ENCODE measurements around the gene FBN2.
"Not testable (repeated sequence)": the region's sequence is repeated elsewhere in the genome, so short reads cannot be mapped to it uniquely, and the experiment has no call there.

The FBN2 gene

DNA sequence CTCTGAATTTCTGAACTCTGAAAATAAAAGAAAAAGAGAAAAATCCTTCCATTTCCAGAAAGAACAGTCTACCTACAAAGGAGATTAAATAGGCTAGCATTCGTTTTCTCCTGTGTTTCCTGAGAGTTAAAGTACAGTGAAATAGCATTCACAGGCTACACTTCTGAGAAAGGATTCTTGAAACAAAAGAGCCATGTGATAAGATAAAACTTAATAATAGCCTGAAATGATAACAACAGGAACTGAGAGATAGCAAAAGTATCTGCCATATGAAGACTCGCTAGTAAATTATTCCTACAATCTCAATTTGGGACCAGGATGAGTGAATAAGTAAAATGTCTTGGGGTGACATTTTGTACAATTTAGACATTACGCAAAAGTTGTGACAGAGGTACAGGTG, 62.4 kb downstream of the FBN2 start:
- DNase-seq: no peak

DNA sequence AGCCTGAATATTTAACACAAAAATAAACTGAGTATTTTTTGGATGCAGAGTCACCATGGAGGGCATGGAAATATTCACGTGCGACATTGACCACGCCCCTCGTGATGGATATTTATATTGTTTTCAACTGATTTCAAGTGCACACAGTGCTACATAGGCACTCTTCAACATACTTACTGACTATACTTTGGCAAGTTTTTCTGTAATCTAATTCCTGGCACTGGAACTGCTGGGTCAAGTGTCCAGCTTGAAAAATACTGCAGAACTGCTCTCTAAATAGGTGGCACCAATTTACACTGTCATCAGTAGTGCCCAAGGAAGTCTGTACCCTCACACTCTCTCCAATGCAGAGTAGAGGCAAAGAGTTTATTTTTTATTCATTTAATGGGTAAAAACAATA, 65.1 kb downstream of the FBN2 start:
- no peak for DNase-seq

DNA sequence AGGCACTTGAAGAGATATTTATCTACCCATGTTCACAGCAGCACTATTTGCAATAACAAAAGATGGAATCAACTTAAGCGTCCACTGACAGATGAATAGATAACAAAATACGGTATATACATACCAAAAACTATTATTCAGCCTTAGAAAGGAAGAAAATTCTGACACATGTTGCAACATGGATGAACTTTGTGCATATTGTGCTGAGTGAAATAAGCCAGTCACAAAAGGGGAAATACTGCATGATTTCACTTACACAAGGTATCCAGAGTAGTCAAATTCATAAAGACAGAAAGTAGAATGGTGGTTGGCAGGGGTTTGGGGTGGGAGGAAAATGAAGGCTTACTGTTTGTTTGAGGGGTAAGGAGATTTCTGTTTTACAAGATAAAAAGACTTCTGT, 66.0 kb downstream of the FBN2 start:
- no peak for DNase-seq

DNA sequence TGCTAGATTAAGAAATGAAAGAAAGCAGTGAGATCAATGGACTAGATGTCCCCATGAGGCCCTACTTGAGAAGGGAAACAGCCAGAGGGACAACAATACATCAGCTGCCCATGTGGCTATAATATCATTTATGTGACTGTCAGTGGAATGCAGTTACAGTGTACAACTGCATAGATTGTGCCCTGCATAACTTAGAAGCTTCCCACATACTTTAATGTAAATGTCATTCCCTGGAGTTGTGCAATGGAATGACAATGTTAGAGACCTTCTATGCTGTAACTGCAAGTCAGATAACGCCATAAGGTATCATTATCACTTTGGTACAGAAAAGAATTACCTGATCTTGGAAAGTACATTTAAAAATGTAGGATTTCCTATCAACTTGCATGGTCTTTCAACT, 67.4 kb downstream of the FBN2 start:
- DNase-seq: no peak

DNA sequence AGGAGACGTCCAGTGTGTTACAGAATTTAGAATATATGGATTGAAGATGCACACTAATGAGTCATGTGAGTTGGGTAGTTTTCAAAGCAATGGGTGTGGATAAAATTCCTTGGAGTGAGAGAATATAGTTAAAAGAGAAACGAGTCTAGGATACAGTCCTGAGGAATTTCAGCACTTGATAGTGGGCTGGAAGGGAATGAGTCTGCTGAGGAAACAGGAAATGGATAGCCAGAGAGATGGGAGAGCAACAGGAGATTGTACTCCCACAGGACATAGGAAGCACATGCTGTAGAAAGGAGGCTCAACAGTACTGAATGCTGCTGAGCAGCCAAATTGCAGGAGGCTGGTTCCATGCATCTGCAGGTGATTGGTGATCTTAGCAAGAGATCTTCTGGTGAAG, 68.1 kb downstream of the FBN2 start:
- DNase-seq: no peak

DNA sequence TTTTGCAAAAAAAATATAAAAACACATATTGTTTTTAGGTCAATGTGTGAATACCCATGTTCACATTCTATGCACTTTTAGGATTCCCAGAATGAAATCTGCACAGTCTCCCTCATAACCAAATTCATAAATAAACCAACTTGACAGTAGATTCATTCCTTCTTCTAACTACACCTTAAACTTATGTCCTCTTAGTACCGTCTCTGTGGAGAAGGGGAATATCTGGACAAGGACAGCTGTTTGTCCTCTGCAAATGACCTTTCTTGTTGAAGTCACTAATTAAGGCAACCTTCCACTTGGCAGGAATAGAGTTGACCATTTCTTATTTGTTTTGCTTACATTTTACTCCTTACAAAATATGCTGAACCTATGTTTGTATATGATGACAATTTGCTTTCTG, 71.1 kb downstream of the FBN2 start:
- DNase-seq: no peak

DNA sequence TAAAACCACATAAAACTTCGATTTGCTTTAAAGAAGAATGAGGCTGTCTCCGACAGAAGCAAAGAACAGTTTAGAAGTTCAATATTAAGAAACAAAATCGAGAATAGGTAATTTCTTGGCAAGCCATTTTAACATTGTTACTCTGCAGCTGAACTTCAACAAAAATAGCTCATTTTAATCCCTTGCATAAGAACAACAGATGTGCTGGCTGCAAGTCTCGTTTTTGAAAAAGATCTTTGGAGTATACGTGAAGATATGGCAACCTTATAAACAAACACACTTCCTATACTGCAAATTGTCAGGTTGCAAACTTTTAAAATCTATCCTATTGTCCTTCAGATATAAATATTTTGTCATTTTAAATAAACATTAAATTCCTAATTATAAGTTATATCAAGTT, 71.5 kb downstream of the FBN2 start:
- DNase-seq: no peak

DNA sequence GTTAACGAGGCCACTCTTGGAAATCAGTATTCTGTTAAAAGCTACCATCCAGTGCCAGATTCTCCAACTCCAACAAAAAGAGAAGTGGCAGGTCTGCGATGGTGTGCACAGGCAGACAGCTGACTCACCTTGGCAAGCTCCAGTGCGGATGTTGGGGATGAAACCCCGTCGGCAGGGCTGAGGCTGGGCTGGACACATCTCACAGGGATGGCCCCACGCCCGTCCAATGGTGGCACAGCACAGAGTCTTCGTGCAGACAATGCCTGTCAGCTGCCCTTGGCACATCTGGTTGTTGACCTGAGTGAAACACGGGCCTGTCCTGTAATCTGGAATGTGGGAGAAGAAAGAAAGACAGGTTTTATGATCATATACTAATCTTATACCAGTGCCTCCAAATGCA, 73.4 kb downstream of the FBN2 start:
- DNase-seq: no peak

DNA sequence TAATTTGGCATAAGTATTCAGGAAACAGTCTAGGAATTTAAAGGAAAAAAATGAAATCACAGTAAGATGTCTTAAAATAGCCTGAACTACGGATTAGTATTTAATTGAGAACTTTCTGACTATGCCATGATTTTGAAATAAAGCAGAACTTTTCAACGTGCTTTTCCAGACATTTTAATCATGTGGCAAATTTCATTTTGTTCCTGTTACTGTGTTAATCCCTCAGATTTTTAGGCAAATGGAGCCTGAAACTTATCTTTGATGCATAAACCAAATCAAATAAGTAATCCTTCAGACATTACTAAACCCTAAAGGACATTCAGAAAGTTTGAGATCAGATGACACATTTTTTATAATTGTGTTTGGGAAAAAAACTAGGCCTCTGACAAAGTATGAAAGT, 75.7 kb downstream of the FBN2 start:
- no peak for DNase-seq

DNA sequence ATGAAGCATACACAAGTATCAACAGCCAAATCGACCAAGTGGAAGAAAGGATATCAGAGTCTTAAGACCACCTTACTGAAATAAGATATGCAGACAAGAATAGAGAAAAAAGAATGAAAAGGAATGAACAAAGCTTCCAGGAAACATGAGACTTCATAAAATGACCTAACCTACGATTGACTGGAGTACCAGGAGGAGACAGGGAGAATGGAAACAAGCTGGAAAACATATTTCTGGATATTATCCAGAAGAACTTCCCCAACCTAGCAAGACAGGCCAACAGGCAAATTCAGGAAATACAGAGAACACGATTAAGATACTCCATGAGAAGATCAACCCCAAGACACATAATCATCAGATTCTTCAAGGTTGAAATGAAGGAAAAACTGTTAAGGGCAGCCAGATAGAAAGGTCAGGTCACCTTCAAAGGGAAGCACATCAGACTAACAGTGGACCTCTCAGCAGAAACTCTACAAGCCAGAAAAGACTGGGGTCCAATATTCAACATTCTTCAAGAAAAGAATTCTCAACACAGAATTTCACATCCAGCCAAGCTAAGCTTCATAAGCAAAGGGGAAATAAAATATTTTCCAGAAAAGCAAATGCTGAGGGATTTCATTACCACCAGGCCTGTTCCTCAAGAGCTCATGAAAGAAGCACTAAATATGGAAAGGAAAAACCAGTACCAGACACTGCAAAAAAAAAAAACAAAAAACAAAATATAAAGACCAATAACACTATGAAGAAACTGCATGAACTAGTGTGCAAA, 80.7 kb downstream of the FBN2 start:
- not testable (repeated sequence) for DNase-seq

DNA sequence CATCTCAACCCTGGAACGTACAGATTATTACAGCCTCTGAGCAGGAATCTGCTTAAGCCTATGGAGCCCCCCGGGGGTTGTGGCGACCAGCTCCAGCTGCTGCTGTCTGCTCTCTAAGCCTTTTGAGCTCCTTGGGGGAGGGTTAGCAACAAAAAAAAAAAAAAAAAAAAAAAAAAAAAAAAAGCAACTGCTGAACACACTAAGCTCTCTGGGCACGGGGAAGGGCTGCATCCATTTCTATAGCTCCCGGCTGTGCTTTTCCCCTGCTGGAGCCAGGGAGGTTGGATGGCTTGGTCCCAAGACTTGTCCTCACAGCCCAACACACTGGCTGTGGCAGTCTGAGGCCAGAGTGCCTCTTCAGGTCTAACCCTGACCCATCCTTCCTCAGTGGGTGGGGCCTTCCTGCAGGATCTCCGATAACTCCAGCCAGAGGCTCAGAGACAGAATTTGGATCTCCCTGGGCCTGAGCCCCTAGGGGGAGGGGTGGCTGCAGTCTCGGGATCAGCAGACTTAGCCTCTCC, 82.1 kb downstream of the FBN2 start:
- no peak for DNase-seq

DNA sequence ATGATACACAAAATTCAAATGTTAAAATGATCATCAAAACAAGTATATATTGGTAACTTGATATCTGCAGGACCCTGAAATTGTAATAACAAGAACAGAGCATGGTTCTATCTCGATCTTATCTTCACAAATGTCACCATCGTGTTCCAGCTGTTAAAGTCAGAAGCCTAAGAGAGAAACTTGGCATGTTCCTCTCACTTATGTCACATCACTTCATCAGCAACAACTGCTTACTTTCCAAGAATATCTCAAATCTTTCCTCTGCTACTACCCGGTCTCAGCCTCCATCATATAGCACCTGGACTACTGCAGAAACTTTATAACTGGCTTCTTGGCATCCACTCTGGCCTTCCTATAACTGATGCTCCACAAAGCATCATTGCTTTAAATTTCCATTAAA, 84.9 kb downstream of the FBN2 start:
- DNase-seq: no peak

DNA sequence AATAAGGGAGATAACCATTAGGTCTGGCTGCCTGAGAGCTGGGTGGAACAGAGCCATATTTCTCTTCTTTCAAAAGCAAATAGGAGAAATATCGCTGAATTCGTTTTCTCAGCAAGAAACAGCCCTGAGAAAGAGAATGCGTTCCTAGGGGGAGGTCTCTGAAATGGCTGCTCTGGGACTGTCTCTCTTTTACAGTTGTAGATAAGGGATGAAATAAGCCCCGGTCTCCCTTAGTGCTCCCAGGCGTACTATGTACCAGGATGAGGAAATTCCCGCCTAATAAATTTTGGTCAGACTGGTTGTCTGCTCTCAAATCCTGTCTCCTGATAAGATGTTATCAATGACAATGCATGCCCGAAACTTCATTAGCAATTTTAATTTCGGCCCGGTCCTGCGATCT, 90.8 kb downstream of the FBN2 start:
- not testable (repeated sequence) for DNase-seq

DNA sequence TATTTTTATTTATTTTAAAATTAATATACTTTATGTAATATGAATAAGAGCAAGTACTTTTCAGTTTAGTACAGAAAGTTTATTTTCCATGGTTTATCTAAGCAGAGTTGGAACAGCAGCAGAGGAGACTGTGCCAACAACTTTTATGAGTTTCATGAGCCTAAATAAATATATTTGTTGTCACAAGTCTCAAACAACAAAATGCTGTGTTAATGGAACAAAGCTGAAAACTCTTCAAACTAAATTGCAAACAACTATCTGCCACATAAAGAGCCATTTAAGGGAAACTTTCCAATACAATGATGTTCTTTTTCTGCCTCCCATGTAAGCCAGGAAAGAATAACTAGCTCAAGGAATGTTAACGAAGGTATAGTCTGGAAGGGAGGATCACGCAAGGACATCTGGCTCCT, 96.1 kb downstream of the FBN2 start:
- DNase-seq: no peak

DNA sequence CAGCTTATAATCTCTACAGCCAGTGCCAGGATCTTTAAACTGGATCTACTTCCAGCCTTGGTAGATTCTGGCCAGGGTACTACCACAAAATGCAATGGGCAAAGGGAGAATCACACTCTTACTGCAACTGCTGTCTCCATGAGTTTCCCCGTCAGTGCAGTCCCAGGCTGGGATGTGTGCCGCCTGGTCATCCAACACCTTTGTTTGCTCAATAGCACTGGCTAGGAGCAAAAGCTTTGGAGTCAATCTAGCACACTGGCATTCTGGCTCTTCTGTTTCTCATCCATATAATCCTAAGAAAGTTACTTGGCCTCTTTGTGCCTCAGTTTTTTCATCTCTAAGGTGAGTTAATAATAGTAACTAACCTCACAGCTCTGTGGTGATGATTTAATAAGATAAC, 96.9 kb downstream of the FBN2 start:
- no peak for DNase-seq

DNA sequence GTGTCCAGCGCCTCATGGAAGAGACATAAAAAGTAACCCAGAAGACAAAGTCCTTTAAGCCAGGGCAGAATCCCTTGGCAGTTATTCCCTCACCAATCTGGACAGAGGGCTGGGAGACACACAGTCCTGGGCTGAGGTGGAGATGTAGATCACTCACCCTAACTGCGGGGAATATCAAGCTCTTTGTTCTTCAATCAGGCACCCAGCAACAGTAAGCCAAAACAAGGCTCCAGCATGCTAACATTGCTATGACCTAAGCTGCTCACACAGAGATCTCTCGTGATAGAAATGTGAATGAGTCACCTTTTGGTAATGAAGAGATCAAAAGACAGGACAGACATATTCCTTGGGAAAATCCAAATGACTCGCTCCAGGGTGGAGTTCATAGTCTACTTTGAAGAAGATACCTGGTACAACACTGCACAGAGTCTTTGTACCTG, 101.3 kb downstream of the FBN2 start:
- no peak for DNase-seq

DNA sequence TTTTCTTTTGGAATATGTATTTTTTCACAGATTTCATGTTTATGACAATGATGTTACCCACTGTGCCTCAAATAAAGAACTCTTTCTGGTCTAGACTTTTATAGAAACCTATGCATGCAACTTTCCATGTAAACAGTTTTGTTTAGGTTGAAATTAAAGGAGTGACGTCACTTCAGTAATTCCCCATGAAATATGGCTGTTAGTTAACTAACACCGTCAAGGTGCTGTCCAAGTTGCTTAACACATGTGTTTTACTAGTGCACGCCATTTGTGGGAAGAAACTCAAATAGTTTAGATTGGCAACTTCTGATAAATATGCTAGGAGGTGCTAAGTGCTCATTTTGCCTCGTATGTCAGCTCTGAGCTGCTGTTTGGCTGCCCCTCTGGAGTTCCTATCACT, 102.2 kb downstream of the FBN2 start:
- DNase-seq: no peak

DNA sequence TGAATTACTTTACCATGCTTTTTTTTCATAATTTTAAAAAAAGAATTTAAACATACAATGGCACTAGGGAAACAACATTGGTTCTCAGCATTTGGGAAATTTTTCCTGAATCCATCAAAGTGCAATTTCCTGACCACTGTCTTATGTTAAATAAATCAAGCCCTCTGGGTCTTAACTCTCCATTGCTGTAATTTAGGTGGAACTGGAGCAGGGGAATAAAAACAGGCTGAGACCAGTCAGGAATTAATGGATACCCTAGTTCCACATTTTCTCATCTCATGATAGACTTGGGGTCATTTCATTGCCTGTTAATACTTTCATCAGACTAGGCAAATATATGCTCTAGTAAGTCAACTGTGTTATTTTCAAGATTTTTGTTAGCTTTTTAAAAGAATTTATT, 103.1 kb downstream of the FBN2 start:
- DNase-seq: no peak

DNA sequence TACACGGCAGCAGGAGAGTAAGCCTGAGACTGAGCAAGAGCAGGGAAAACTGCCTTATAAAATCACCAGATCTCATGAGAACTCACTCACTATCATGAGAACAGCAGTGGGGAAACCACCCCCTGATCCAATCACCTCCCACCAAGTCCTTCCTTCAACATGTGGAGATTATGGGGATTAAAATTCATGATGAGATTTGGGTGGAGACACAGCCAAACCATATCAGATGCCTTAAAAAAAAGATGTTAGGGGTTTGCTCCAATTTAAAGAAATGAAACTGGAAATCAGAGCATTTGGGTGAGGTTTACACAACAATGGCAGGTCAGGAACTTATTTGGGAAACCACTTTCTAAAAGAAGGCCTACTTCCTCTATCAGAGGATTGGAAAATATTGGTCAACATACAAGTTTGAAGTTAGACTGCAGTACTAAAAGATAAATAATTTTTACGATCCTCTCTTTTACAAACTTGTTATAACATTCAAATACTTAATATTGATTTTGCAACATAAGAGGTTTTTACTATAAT, 105.1 kb downstream of the FBN2 start:
- DNase-seq: no peak

DNA sequence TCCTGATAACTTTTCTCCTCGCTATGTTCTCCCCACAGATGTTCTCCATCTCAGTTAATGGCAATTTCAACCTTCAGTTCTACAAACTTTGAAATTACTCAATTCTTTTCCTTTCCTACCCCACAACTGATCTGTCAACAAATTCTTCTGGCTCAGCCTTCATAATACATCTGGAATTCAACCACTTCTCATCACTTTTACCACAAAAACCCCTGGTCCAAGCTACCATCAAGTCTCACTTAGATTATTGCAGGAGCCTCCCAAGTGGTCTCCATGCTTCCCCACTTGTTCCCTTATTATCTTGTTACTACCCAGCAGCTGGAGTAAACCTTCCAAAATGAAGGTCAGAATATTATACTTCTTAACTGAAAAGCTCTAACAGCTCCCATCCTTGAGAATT, 110.1 kb downstream of the FBN2 start:
- DNase-seq: no peak

DNA sequence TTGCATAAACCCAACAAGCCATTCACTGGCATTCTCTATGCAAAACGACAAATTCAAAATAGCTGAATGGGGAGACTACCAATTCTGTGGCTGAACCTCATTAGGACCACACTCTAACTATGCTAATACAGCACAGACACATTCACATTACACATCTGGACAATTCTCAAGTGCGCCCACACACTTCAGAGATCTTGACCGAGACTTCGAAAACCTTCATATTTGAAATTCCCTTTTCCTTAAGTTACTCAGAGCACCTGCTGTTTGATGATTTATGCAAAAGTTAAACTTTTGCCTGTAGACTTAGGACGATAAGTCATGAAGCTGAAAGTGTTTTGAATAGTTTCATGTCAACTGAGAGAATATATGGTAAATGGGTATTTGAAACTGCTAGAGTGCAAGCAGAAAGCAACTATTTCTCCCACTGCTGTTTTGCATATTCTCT, 111.9 kb downstream of the FBN2 start:
- no peak for DNase-seq

DNA sequence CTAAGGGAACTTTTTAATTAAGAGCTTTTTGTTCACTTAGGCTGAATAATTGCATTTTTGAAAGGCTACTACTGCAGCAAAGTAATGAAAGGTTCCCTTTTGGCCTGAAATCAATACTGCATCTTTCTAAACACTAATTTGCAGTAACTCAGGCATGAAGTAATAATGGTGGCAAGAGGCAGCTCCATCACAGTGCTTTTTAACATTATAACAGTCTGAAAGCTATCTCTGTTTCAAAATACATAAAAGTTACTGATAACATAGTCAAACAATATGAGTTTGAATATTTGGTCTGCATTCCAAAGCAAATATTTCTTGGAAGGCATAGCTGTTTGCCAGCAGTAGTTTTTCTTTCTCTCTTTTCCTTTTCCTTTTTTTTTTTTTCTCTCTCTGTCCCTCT, 113.4 kb downstream of the FBN2 start:
- no peak for DNase-seq

DNA sequence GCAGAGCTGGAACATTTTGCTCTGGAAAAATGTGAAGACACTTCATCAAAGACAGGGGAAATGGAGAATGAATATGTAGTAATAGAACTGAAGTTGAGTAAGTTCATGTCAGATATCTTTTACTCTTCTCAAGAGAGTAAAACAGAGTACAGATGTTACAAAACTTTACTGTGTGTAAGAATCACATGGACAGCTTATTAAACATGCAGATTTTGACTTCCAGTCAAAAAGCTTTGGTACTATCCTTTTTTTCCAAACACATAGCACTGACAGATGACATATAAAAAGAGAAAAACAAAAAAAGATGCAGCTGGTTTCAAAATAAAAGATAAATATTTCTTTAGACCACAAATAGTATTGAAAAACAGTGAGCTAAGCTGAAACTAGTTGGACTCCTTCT, 115.4 kb downstream of the FBN2 start:
- no peak for DNase-seq

DNA sequence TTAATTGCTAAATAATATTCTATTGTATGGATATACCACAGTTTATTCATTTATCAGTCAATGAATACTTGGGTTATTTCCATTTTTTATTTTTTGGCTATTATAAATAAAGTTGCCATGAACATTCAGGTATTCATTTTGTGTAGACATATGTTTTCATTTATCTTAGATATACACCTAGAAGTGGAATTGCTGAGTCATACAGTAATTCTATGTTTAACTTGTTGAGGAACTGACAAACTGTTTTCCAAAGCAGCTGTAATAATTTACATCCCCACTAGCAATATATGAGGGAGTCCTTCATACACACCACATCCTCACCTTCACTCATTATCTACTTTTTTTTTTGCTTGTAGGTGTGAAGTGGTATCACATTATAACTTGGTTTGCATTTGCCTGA, 123.6 kb downstream of the FBN2 start:
- no peak for DNase-seq

DNA sequence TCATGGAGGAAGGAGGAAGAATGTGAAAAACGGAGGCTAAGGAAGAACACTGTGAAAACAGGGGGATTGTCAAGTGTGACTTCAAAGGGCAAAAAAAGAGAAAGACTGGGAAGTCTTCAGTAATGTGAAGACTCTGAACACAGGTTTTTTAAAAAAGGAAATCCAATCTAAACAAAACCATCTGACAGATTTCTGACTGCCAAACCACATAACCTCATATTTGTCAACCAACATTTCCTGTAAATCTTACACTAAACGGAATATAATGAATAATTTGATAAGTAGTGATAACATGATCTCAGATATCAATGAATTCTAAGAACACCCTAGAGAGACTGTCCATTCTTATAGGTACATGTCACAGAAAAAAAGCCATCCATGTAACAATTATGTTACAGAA, 124.7 kb downstream of the FBN2 start:
- DNase-seq: no peak
